SK-N-SH (cell line): ENCODE results near the gene TAF4. TPM values are rescaled to one million over a fixed set of nuclear protein-coding genes. Genes with fewer than 3 reads are reported as not detected.

Experiments
- CTCF ChIA-PET: fragments of 300-600, 350-600 bp; formaldehyde crosslinking; extraction: SDS; loops from one replicate; lab custom pipeline; 2021; lab: Yijun Ruan, JAX
- POLR2A ChIA-PET: fragments of 350-600 bp; sonication (Branson Sonifier 250); formaldehyde crosslinking; extraction: SDS; loops from one replicate; lab custom pipeline; 2020; ENCODE audit warnings: antibody characterized with exemption, inconsistent platforms; lab: Yijun Ruan, JAX
- DNase-seq: peaks from one replicate; pipeline ENCODE4 v3.0.0; 2012
- H2AFZ ChIP-seq: fragments of 200-600 bp; sonication (generic); 2 replicates; pipeline ENCODE4 v1.8.1; 2016; ENCODE audit warnings: antibody characterized with exemption, mild to moderate bottlenecking, low read depth
- H3F3A ChIP-seq: fragments of 200-600 bp; sonication (generic); replicated peaks from 2 replicates; pipeline ENCODE3; 2016; ENCODE audit warnings: antibody characterized with exemption, mild to moderate bottlenecking; ENCODE audit not compliant: insufficient read depth
- H3K27ac ChIP-seq, 2 experiments: fragments of 200-500 bp in 1 of 2; fragments of 200-600 bp in 1 of 2; sonication (Bioruptor generic) in 1 of 2; sonication (generic), shearing (Covaris generic) in 1 of 2; 2 replicates each; pipeline versions ENCODE4 v1.5.1 to v1.6.1; 2014 to 2016; ENCODE audit warnings: low read depth in 2 of 2, inconsistent platforms in 1 of 2, low read length in 1 of 2, mild to moderate bottlenecking in 1 of 2, mixed read lengths in 1 of 2
- H3K27me3 ChIP-seq: fragments of 200-600 bp; sonication (generic), shearing (Covaris generic); 2 replicates; pipeline ENCODE4 v1.6.1; 2016; ENCODE audit warnings: mixed run types; ENCODE audit not compliant: insufficient read depth
- H3K36me3 ChIP-seq, 2 experiments: fragments of 200-500 bp in 1 of 2; fragments of 200-600 bp in 1 of 2; sonication (Bioruptor generic) in 1 of 2; sonication (generic) in 1 of 2; replicated peaks in 1 of 2; 2 replicates each; pipeline versions ENCODE3 to v1.5.1; 2014 to 2016; ENCODE audit warnings: low read length in 1 of 2, mild to moderate bottlenecking in 1 of 2; ENCODE audit not compliant: insufficient read depth in 2 of 2, control insufficient read depth in 1 of 2
- H3K4me1 ChIP-seq, 2 experiments: fragments of 200-500 bp in 1 of 2; fragments of 200-600 bp in 1 of 2; sonication (Bioruptor generic) in 1 of 2; sonication (generic), shearing (Covaris generic) in 1 of 2; 2 replicates each; pipeline versions ENCODE4 v1.5.1 to v1.6.1; 2014 to 2016; ENCODE audit warnings: low read depth in 1 of 2, low read length in 1 of 2, mixed run types in 1 of 2; ENCODE audit not compliant: insufficient read depth in 2 of 2, control insufficient read depth in 1 of 2
- H3K4me2 ChIP-seq: fragments of 200-600 bp; sonication (generic), shearing (Covaris generic); 2 replicates; pipeline ENCODE4 v1.6.1; 2017; ENCODE audit warnings: mixed run types
- H3K4me3 ChIP-seq, 2 experiments: fragments of 200-500 bp in 1 of 2; fragments of 200-600 bp in 1 of 2; sonication (Bioruptor generic) in 1 of 2; sonication (generic), shearing (Covaris generic) in 1 of 2; 2 replicates each; pipeline versions ENCODE4 v1.5.1 to v1.8.1; 2014 to 2016; ENCODE audit warnings: low read depth in 2 of 2, inconsistent platforms in 1 of 2, low read length in 1 of 2, mild to moderate bottlenecking in 1 of 2, mixed read lengths in 1 of 2, moderate library complexity in 1 of 2
- H3K79me2 ChIP-seq: fragments of 200-600 bp; sonication (generic); 2 replicates; pipeline ENCODE4 v1.8.1; 2017; ENCODE audit warnings: mild to moderate bottlenecking; ENCODE audit not compliant: insufficient read depth
- H3K9ac ChIP-seq: fragments of 200-600 bp; sonication (generic); 2 replicates; pipeline ENCODE4 v1.6.1; 2017; ENCODE audit warnings: mixed run types
- H3K9me2 ChIP-seq: fragments of 200-600 bp; sonication (generic); 2 replicates; pipeline ENCODE4 v1.6.1; 2017; ENCODE audit warnings: mixed run types
- H3K9me3 ChIP-seq: fragments of 200-600 bp; sonication (generic); 2 replicates; pipeline ENCODE4 v1.6.1; 2017; ENCODE audit warnings: mixed run types, mild to moderate bottlenecking, moderate library complexity
- H4K20me1 ChIP-seq: fragments of 200-600 bp; sonication (generic); 2 replicates; pipeline ENCODE4 v1.6.1; 2017; ENCODE audit warnings: mild to moderate bottlenecking, mixed run types; ENCODE audit not compliant: insufficient read depth
- CHD2 ChIP-seq: fragments of 150-350 bp; IDR thresholded peaks from 2 replicates; pipeline ENCODE4 v1.6.1; 2018; ENCODE audit warnings: low read length; ENCODE audit not compliant: partially characterized antibody
- CTCF ChIP-seq: fragments of 200-600 bp; sonication (generic); IDR thresholded peaks from 2 replicates; pipeline ENCODE4 v1.6.1; 2017; ENCODE audit warnings: antibody characterized with exemption, mild to moderate bottlenecking, moderate library complexity
- EZH2phosphoT487 ChIP-seq: fragments of 200-600 bp; sonication (generic); IDR thresholded peaks from 2 replicates; pipeline ENCODE4 v1.6.1; 2017; ENCODE audit warnings: low read depth, mixed run types, mild to moderate bottlenecking, antibody characterized with exemption, moderate library complexity, borderline replicate concordance
- GATA2 ChIP-seq: sonication (generic); formaldehyde crosslinking; IDR thresholded peaks from 2 replicates; pipeline ENCODE4 v1.5.0; 2020; ENCODE audit warnings: mild to moderate bottlenecking, missing genetic modification reagents
- IRF3 ChIP-seq: fragments of 150-350 bp; IDR thresholded peaks from 2 replicates; pipeline ENCODE4 v1.6.1; 2016; ENCODE audit warnings: mild to moderate bottlenecking, low read depth, low read length
- NRF1 ChIP-seq: IDR thresholded peaks from 2 replicates; pipeline ENCODE4 v1.6.1; 2012; ENCODE audit warnings: low read depth, mild to moderate bottlenecking, low read length
- POLR2AphosphoS5 ChIP-seq: IDR thresholded peaks from 2 replicates; pipeline ENCODE4 v1.6.1; 2012; ENCODE audit warnings: low read depth, low read length
- RAD21 ChIP-seq: IDR thresholded peaks from 2 replicates; pipeline ENCODE4 v1.6.1; 2012; ENCODE audit warnings: mild to moderate bottlenecking, low read length
- REST ChIP-seq: IDR thresholded peaks from 2 replicates; pipeline ENCODE4 v1.6.1; 2012; ENCODE audit warnings: mild to moderate bottlenecking, low read depth, low read length, moderate library complexity
- RFX5 ChIP-seq: IDR thresholded peaks from 2 replicates; pipeline ENCODE4 v1.6.1; 2012; ENCODE audit warnings: mild to moderate bottlenecking, improper control_type of control experiment, low read length
- SIN3A ChIP-seq: IDR thresholded peaks from 2 replicates; pipeline ENCODE4 v1.6.1; 2012; ENCODE audit warnings: low read depth, mild to moderate bottlenecking, low read length, moderate library complexity, borderline replicate concordance
- SMC3 ChIP-seq: IDR thresholded peaks from 2 replicates; pipeline ENCODE4 v1.6.1; 2012; ENCODE audit warnings: low read depth, low read length, improper control_type of control experiment
- TAF1 ChIP-seq: IDR thresholded peaks from 2 replicates; pipeline ENCODE4 v1.6.1; 2012; ENCODE audit warnings: low read depth, mild to moderate bottlenecking, low read length, moderate library complexity, borderline replicate concordance
- WGBS: methylation state at CpG from one replicate; pipeline ENCODE4 v1.1.6; 2017; ENCODE audit warnings: low lambda C conversion rate; 5-methylcytosine and 5-hydroxymethylcytosine counted together
- polyA plus RNA-seq, 3 experiments: library from polyadenylated mRNA; depleted of rRNA; stranded (reverse); fragments of >200 nt; gene quantifications; 2 replicates each; pipeline ENCODE4 v1.2.3, GENCODE V29; 2012

Gene TAF4
- polyA plus RNA-seq, 1 of the 3 experiments (the other 2 are of a cell fraction), result 4.8 TPM

GRCh38 chr20:61941721-61942405 is 123.8 kb downstream of the TAF4 start:
- H3K4me3 ChIP-seq, result no peak overlapping the region
- H4K20me1 ChIP-seq, result no peaks in the 10 kb centered on the region
- no peaks in the 10 kb centered on the region for H3K4me1 ChIP-seq
- no peaks in the 10 kb centered on the region for H3K27me3 ChIP-seq
- TF ChIP-seq SIN3A, result no peak
- TF ChIP-seq REST, result no peak
- TF ChIP-seq RFX5, result no peak
- no peak for TF ChIP-seq CTCF
- 51% methylated on average over 10 of the region's 16 CpGs for WGBS
- no peak overlapping the region for H3K9ac ChIP-seq
- no peak overlapping the region for H3K4me2 ChIP-seq
- no peak overlapping the region for H2AFZ ChIP-seq
- H3K79me2 ChIP-seq, result no peaks in the 10 kb centered on the region
- H3K27ac ChIP-seq, result no peak overlapping the region
- CTCF ChIA-PET, result no interaction called here
- no peak for DNase-seq
- H3K36me3 ChIP-seq, result no peaks in the 10 kb centered on the region
- no peaks in the 10 kb centered on the region for H3K9me2 ChIP-seq
- POLR2A ChIA-PET, result no interaction called here
- H3K9me3 ChIP-seq, result no peaks in the 10 kb centered on the region
- H3F3A ChIP-seq, result no peaks in the 10 kb centered on the region

GRCh38 chr20:61940976-61941720 is 124.5 kb downstream of the TAF4 start:
- Histone ChIP-seq H3K36me3 (no peaks in the 10 kb centered on the region), H3K27me3 (no peaks in the 10 kb centered on the region), H3K4me3 (no peak overlapping the region), H3K9me3 (no peaks in the 10 kb centered on the region), H3K9ac (no peak overlapping the region), H3K27ac (no peak overlapping the region), H3K4me1 (no peaks in the 10 kb centered on the region), H2AFZ (no peak overlapping the region), H3K79me2 (no peaks in the 10 kb centered on the region), H3F3A (no peaks in the 10 kb centered on the region), H3K4me2 (no peak overlapping the region), H3K9me2 (no peaks in the 10 kb centered on the region), H4K20me1 (no peaks in the 10 kb centered on the region)
- ChIA-PET CTCF (no interaction called here), POLR2A (no interaction called here)
- no peak for TF ChIP-seq SMC3
- no peak for TF ChIP-seq NRF1
- TF ChIP-seq RAD21, result no peak
- TF ChIP-seq POLR2AphosphoS5, result no peak
- no peak for TF ChIP-seq REST
- no peak for TF ChIP-seq IRF3
- no peak for TF ChIP-seq GATA2 (CRISPR knock-in tag)
- TF ChIP-seq RFX5, result no peak
- TF ChIP-seq SIN3A, result no peak
- no peak for TF ChIP-seq EZH2phosphoT487
- TF ChIP-seq CHD2, result no peak
- TF ChIP-seq TAF1, result no peak
- 56% methylated on average over 15 of the region's 16 CpGs for WGBS
- DNase-seq, result no peak
